K562 (cell line): ENCODE results near the gene PDE8B. TPM values are rescaled to one million over a fixed set of nuclear protein-coding genes. Genes with fewer than 3 reads are reported as not detected.

Experiments
- ATAC-seq: fragments of 200-7000 bp; cut with Tn5 transposase; 3 replicates; pipeline ENCODE4 v1.9.1; 2020; ENCODE audit warnings: moderate library complexity
- Bru-seq: library from RNA; stranded (reverse); fragments of 400-500 nt; gene quantifications from one replicate; lab custom pipeline; 2021; lab: Mats Ljungman, UMichigan
- BruChase-seq, 2 experiments: library from RNA; stranded (reverse); fragments of 400-500 nt; gene quantifications; one replicate each; lab custom pipeline; 2021; lab: Mats Ljungman, UMichigan
- BruUV-seq: library from RNA; stranded (reverse); fragments of 400-500 nt; replicated peaks from 2 replicates; lab custom pipeline; 2021; lab: Mats Ljungman, UMichigan
- CTCF ChIA-PET: fragments of 300-600 bp; formaldehyde crosslinking; extraction: SDS; loops from one replicate; lab custom pipeline; 2021; ENCODE audit warnings: low intra/inter-chr PET ratio; lab: Yijun Ruan, JAX
- POLR2A ChIA-PET: fragments of 300-600, 350-650 bp; sonication (Branson Sonifier 250); formaldehyde crosslinking; extraction: SDS; loops from one replicate; lab custom pipeline; 2021; ENCODE audit warnings: antibody characterized with exemption, inconsistent platforms; lab: Yijun Ruan, JAX
- DNase-seq, 4 experiments: peaks; one replicate each; pipeline versions ENCODE4 v3.0.0 to v3.0.0-alpha.2; 2011 to 2018; ENCODE audit warnings: low spot score in 3 of 4, mixed read lengths in 3 of 4; ENCODE audit errors: extremely low read depth in 1 of 4
- FAIRE-seq: peaks from 2 replicates; lab custom pipeline; 2011; peaks lifted over from hg19 to GRCh38; lab: Jason Lieb, UNC
- H2AFZ ChIP-seq: 2 replicates; pipeline ENCODE4 v1.6.0; 2011; ENCODE audit warnings: low read depth, low read length, control low read depth, inconsistent platforms
- H3K27ac ChIP-seq: fragments of 200-600 bp; 3 replicates; pipeline ENCODE4 v1.8.0; 2011; ENCODE audit warnings: low read depth, mild to moderate bottlenecking, control low read depth, inconsistent platforms, low read length, moderate library complexity, mixed read lengths; ENCODE audit errors: extremely low read depth
- H3K27me3 ChIP-seq, 2 experiments: fragments of 300-600 bp in 1 of 2; 2 replicates in 1 of 2; 3 replicates in 1 of 2; pipeline versions ENCODE4 v1.6.0 to v1.8.0; 2011; ENCODE audit warnings: inconsistent platforms in 2 of 2, low read length in 2 of 2, mild to moderate bottlenecking in 1 of 2, mixed read lengths in 1 of 2, moderate library complexity in 1 of 2; ENCODE audit not compliant: control insufficient read depth in 2 of 2, insufficient read depth in 2 of 2
- H3K36me3 ChIP-seq: fragments of 300-600 bp; 3 replicates; pipeline ENCODE4 v1.8.0; 2011; ENCODE audit warnings: mild to moderate bottlenecking, low read length, inconsistent platforms; ENCODE audit not compliant: control insufficient read depth, insufficient read depth
- H3K4me1 ChIP-seq, 2 experiments: fragments of 200-600 bp in 1 of 2; replicated peaks in 1 of 2; 2 replicates in 1 of 2; 3 replicates in 1 of 2; pipeline versions ENCODE4 v1.5.1 to v1.8.0; 2011; ENCODE audit warnings: inconsistent platforms in 2 of 2, low read length in 2 of 2, mild to moderate bottlenecking in 1 of 2, mixed read lengths in 1 of 2, moderate library complexity in 1 of 2; ENCODE audit not compliant: control insufficient read depth in 2 of 2, insufficient read depth in 2 of 2
- H3K4me2 ChIP-seq: 2 replicates; pipeline ENCODE4 v1.6.1; 2011; ENCODE audit warnings: low read length, control low read depth, inconsistent platforms, mixed read lengths; ENCODE audit not compliant: insufficient read depth
- H3K4me3 ChIP-seq: fragments of 200-600 bp; sonication (generic), shearing (Covaris generic); 2 replicates; pipeline ENCODE4 v1.5.1; 2016; ENCODE audit warnings: control low read depth, inconsistent platforms
- H3K79me2 ChIP-seq: fragments of 200-600 bp; 3 replicates; pipeline ENCODE4 v1.8.0; 2011; ENCODE audit warnings: low read length, inconsistent platforms; ENCODE audit not compliant: control insufficient read depth, insufficient read depth
- H3K9ac ChIP-seq, 2 experiments: 2 replicates each; pipeline versions ENCODE4 v1.6.0 to v1.6.1; 2011; ENCODE audit warnings: low read depth in 2 of 2, low read length in 2 of 2, control low read depth in 1 of 2, inconsistent platforms in 1 of 2, mild to moderate bottlenecking in 1 of 2, mixed read lengths in 1 of 2; ENCODE audit not compliant: insufficient read depth in 1 of 2
- H3K9me1 ChIP-seq: one replicate; pipeline ENCODE4 v1.6.0; 2011; ENCODE audit warnings: inconsistent platforms, mild to moderate bottlenecking, low read length, moderate library complexity; ENCODE audit not compliant: control insufficient read depth, insufficient read depth
- H3K9me3 ChIP-seq: replicated peaks from 2 replicates; pipeline ENCODE4 v1.5.1; 2011; ENCODE audit warnings: low read depth, low read length, inconsistent platforms; ENCODE audit not compliant: control insufficient read depth, insufficient read depth
- H4K20me1 ChIP-seq: replicated peaks from 2 replicates; pipeline ENCODE4 v1.6.1; 2011; ENCODE audit warnings: low read length, inconsistent platforms, mixed read lengths; ENCODE audit not compliant: control insufficient read depth, insufficient read depth
- ARID1B ChIP-seq: fragments of 450-650 bp; IDR thresholded peaks from 2 replicates; pipeline ENCODE4 v1.6.1; 2016; ENCODE audit warnings: antibody characterized with exemption, mild to moderate bottlenecking, inconsistent platforms
- ASH1L ChIP-seq: fragments of 450-650 bp; IDR thresholded peaks from 2 replicates; pipeline ENCODE4 v1.6.1; 2018; ENCODE audit warnings: borderline replicate concordance, mild to moderate bottlenecking, low read depth; ENCODE audit not compliant: partially characterized antibody
- DMBX1 ChIP-seq: fragments of 250-450 bp; sonication (Bioruptor Pico); IDR thresholded peaks from 2 replicates; pipeline ENCODE4 v1.8.0; 2022; ENCODE audit warnings: inconsistent platforms, mild to moderate bottlenecking, moderate library complexity, borderline replicate concordance
- EP400 ChIP-seq: fragments of 450-650 bp; IDR thresholded peaks from 2 replicates; pipeline ENCODE4 v1.6.1; 2017; ENCODE audit warnings: antibody characterized with exemption, mild to moderate bottlenecking, moderate library complexity
- GTF2E2 ChIP-seq: fragments of 200-800 bp; sonication (Bioruptor generic); IDR thresholded peaks from 2 replicates; pipeline ENCODE4 v1.6.1; 2016; ENCODE audit warnings: missing genetic modification characterization, missing compliant biosample characterization
- HEY1 ChIP-seq: fragments of 250-450 bp; sonication (Bioruptor Pico); IDR thresholded peaks from 2 replicates; pipeline ENCODE4 v1.5.0; 2020; ENCODE audit warnings: mild to moderate bottlenecking, moderate library complexity, borderline replicate concordance
- HMG20A ChIP-seq: fragments of 450-650 bp; formaldehyde crosslinking; conservative IDR thresholded peaks from 2 replicates; pipeline ENCODE4 v1.4.0; 2020; ENCODE audit warnings: mild to moderate bottlenecking, mixed read lengths
- MAFK ChIP-seq: IDR thresholded peaks from 2 replicates; pipeline ENCODE4 v1.6.1; 2011; ENCODE audit warnings: low read length, improper control_type of control experiment
- MTA3 ChIP-seq: fragments of 450-650 bp; formaldehyde crosslinking; IDR thresholded peaks from 2 replicates; pipeline ENCODE4 v1.6.1; 2017; ENCODE audit warnings: mild to moderate bottlenecking, borderline replicate concordance
- NCOA1 ChIP-seq: fragments of 450-650 bp; IDR thresholded peaks from 2 replicates; pipeline ENCODE4 v1.6.1; 2016; ENCODE audit warnings: low read depth
- NCOA2 ChIP-seq, 2 experiments: fragments of 450-650 bp; IDR thresholded peaks; 2 replicates each; pipeline ENCODE4 v1.6.1; 2018; ENCODE audit warnings: mild to moderate bottlenecking in 2 of 2, moderate library complexity in 1 of 2; ENCODE audit not compliant: partially characterized antibody in 2 of 2
- NEUROD1 ChIP-seq: fragments of 150-350 bp; IDR thresholded peaks from 2 replicates; pipeline ENCODE4 v1.6.1; 2014; ENCODE audit warnings: borderline replicate concordance, low read length, low read depth; ENCODE audit not compliant: partially characterized antibody
- ZNF324 ChIP-seq: fragments of 250-450 bp; sonication (Bioruptor Pico); IDR thresholded peaks from 2 replicates; pipeline ENCODE4 v1.4.0; 2020; ENCODE audit warnings: mild to moderate bottlenecking
- WGBS: fragments of 100-300 bp; shearing (Covaris generic); methylation state at CpG from one replicate; pipeline ENCODE4 v1.1.6; 2016; ENCODE audit warnings: low coverage, mixed read lengths; ENCODE audit not compliant: insufficient coverage; ENCODE audit errors: missing lambda C conversion rate; 5-methylcytosine and 5-hydroxymethylcytosine counted together
- in situ Hi-C: fragments of 300-500 bp; cut with MboI; formaldehyde crosslinking; loops from 4 replicates; pipeline ENCODE4 v1.15.0; 2018; ENCODE audit warnings: inconsistent platforms, mixed read lengths
- intact Hi-C: fragments of 100-400 bp; cut with micrococcal nuclease; formaldehyde crosslinking; loops from 2 replicates; pipeline ENCODE4 v1.14.2; 2022
- long read RNA-seq, 3 experiments: library from polyadenylated mRNA in 2 of 3; library from RNA in 1 of 3; unstranded in 2 of 3; stranded (forward) in 1 of 3; transcript quantifications; one replicate each; pipeline ENCODE4 v2.0.0, GENCODE V29; 2019 to 2022
- polyA minus RNA-seq, 3 experiments: library from RNA; depleted of rRNA, polyadenylated mRNA; stranded (reverse); fragments of >200 nt; gene quantifications; 2 replicates each; pipeline ENCODE4 v1.2.3, GENCODE V29; 2011
- polyA plus RNA-seq, 8 experiments: library from polyadenylated mRNA; depleted of rRNA in 4 of 8; stranded (reverse) in 5 of 8; unstranded in 3 of 8; fragments of >200 nt; fragmentation: Nextera tagmentation in 2 of 8; fragmentation: Illumina TruSeq in 1 of 8; extraction: Ambion mirVana in 2 of 8; extraction: Trizol in 1 of 8; gene quantifications; 2 replicates each; pipeline versions ENCODE4 v1.2.1 to v1.2.3, GENCODE V29; 2011 to 2014; ENCODE audit warnings: inconsistent platforms in 1 of 8, missing spikeins in 1 of 8
- total RNA-seq, 7 experiments: library from RNA; depleted of rRNA in 6 of 7; stranded (reverse); fragments of >200 nt in 6 of 7; fragmentation: Illumina TruSeq in 2 of 7; extraction: Trizol in 2 of 7; gene quantifications; 2 replicates each; pipeline versions ENCODE4 v1.2.1 to v1.2.3, GENCODE V29; 2011 to 2021; ENCODE audit warnings: low replicate concordance in 1 of 7
- TF ChIP-seq, protein P1 (sequence below): fragments of 250-450 bp; sonication (Bioruptor Pico); IDR thresholded peaks from 2 replicates; pipeline ENCODE4 v1.4.0; 2020; ENCODE audit warnings: mild to moderate bottlenecking, moderate library complexity

PDE8B gene, protein sequence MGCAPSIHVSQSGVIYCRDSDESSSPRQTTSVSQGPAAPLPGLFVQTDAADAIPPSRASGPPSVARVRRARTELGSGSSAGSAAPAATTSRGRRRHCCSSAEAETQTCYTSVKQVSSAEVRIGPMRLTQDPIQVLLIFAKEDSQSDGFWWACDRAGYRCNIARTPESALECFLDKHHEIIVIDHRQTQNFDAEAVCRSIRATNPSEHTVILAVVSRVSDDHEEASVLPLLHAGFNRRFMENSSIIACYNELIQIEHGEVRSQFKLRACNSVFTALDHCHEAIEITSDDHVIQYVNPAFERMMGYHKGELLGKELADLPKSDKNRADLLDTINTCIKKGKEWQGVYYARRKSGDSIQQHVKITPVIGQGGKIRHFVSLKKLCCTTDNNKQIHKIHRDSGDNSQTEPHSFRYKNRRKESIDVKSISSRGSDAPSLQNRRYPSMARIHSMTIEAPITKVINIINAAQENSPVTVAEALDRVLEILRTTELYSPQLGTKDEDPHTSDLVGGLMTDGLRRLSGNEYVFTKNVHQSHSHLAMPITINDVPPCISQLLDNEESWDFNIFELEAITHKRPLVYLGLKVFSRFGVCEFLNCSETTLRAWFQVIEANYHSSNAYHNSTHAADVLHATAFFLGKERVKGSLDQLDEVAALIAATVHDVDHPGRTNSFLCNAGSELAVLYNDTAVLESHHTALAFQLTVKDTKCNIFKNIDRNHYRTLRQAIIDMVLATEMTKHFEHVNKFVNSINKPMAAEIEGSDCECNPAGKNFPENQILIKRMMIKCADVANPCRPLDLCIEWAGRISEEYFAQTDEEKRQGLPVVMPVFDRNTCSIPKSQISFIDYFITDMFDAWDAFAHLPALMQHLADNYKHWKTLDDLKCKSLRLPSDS
- 0.09 TPM in 1 of 2 replicates, not detected in the other for total RNA-seq (2011; cell fraction: chromatin; rRNA removed; ENCODE audit: low replicate concordance)
- total RNA-seq (2011; cell fraction: nucleolus; rRNA removed): not detected in 2 replicates
- total RNA-seq (2011; cell fraction: nucleoplasm; rRNA removed): not detected in 2 replicates
- not detected in 2 replicates for total RNA-seq (2014; rRNA removed)
- not detected in 2 replicates for total RNA-seq (2014; rRNA removed; fragmentation: Illumina TruSeq; extraction: Trizol)
- total RNA-seq (2015; rRNA removed; fragmentation: Illumina TruSeq; extraction: Trizol): not detected in 2 replicates
- not detected in 2 replicates for total RNA-seq (2021)
- polyA plus RNA-seq (2011; rRNA removed): not detected in 2 replicates
- polyA plus RNA-seq (2011; cell fraction: cytosol; rRNA removed): not detected in 2 replicates
- not detected in 2 replicates for polyA plus RNA-seq (2011; cell fraction: nucleus; rRNA removed)
- 0.26 and 0.43 TPM in 2 replicates for polyA plus RNA-seq (2012)
- not detected in 2 replicates for polyA plus RNA-seq (2014; fragmentation: Illumina TruSeq; extraction: Trizol)
- under 1 TPM; 0.15 to 0.28 TPM for polyA plus RNA-seq (2014; fragmentation: Nextera tagmentation; extraction: Ambion mirVana)
- polyA plus RNA-seq (2014; rRNA removed): not detected in 2 replicates
- not detected in 2 replicates for polyA minus RNA-seq (2011; rRNA and poly(A)+ RNA removed)
- 0.55 and 1.0 TPM in 2 replicates for polyA minus RNA-seq (2011; cell fraction: cytosol; rRNA and poly(A)+ RNA removed)
- polyA minus RNA-seq (2011; cell fraction: nucleus; rRNA and poly(A)+ RNA removed): 0.13 TPM in 1 of 2 replicates, not detected in the other
- not detected for Bru-seq, nascent RNA
- BruChase-seq, experiment 1, labeled RNA remaining after a 2-hour chase: not detected
- BruChase-seq, experiment 2, labeled RNA remaining after a 6-hour chase: not detected
- long read RNA-seq, experiment 1: 0 reads
- long read RNA-seq, experiment 2: 0 reads
- long read RNA-seq, experiment 3: 0 reads

- CTCF ChIA-PET: no interaction called here
- intact Hi-C loops: no loop called here
- H3K4me3 ChIP-seq: no peak within 1 kb of the TSS
- TF ChIP-seq ZNF324: no peak
- TF ChIP-seq MTA3: no peak
- no peak for TF ChIP-seq ASH1L
- TF ChIP-seq NCOA1: no peak
- TF ChIP-seq HEY1 (CRISPR knock-in tag): no peak
- TF ChIP-seq HMG20A: no peak
- no peak for TF ChIP-seq DMBX1
- TF ChIP-seq, protein P1, sequence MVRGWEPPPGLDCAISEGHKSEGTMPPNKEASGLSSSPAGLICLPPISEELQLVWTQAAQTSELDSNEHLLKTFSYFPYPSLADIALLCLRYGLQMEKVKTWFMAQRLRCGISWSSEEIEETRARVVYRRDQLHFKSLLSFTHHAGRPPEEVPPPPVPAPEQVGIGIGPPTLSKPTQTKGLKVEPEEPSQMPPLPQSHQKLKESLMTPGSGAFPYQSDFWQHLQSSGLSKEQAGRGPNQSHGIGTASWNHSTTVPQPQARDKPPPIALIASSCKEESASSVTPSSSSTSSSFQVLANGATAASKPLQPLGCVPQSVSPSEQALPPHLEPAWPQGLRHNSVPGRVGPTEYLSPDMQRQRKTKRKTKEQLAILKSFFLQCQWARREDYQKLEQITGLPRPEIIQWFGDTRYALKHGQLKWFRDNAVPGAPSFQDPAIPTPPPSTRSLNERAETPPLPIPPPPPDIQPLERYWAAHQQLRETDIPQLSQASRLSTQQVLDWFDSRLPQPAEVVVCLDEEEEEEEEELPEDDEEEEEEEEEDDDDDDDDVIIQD (CRISPR knock-in tag): no peak
- TF ChIP-seq MAFK: no peak
- TF ChIP-seq GTF2E2 (tag): no peak
- no peak for TF ChIP-seq ARID1B
- no peak for TF ChIP-seq NEUROD1
- no peak for TF ChIP-seq EP400
- no peak for TF ChIP-seq NCOA2 (IDR thresholded peaks at IDR 0.05; ENCODE audit: partially characterized antibody in 2 of 2)
Measured at GRCh38 chr5:77210091-77210963, at the start of gene PDE8B. Gene PDE8B, plus strand, starts transcription at chr5:77210680. Its CDS starts 246 bp downstream, at chr5:77210926.

More at GRCh38 chr5:77210091-77210963, at the start of gene PDE8B:
- Histone ChIP-seq H3K36me3 (no peaks in the 10 kb centered on the region), H3K27ac (no peak within 1 kb of the TSS), H3K27me3 (peaks cover 19 to 26% of the 10 kb centered on the region in 2 experiments), H2AFZ (no peak within 1 kb of the TSS), H4K20me1 (0 out of 2 replicates have a peak, but pooled peaks cover 4% of the 10 kb centered on the region), H3K4me2 (no peak within 1 kb of the TSS), H3K9me3 (no peaks in the 10 kb centered on the region), H3K9me1 (no peaks in the 10 kb centered on the region), H3K4me1 (no peaks in the 10 kb centered on the region; a peak in 1 of 5 replicates), H3K9ac (no peak within 1 kb of the TSS), H3K79me2 (no peaks in the 10 kb centered on the region)
- in situ Hi-C loops: no loop called here
- FAIRE-seq: no peak
- BruUV-seq: no TSS peak
- DNase-seq: no peak
- ATAC-seq: no peak
- POLR2A ChIA-PET: no interaction called here
- 35% methylated on average over 4 of the region's 110 CpGs for WGBS
